HFF-Myc (cell line): ENCODE measurements around the gene LEF1.

ENCODE experiments used
- DNase-seq: peaks from one replicate; pipeline ENCODE4 v3.0.0-alpha.2; 2011; ENCODE audit warnings: low read depth; ENCODE audit errors: extremely low read depth
- H3K4me3 ChIP-seq: replicated peaks from 2 replicates; pipeline ENCODE4 v1.5.1; 2011; ENCODE audit warnings: low read depth, mild to moderate bottlenecking, control low read depth, low read length
- CTCF ChIP-seq: IDR thresholded peaks from 2 replicates; pipeline ENCODE4 v1.5.1; 2012; ENCODE audit warnings: mild to moderate bottlenecking, low read depth, low read length, control low read depth; ENCODE audit errors: missing control alignments

LEF1 gene

GRCh38 chr4:108109111-108109510, 59.6 kb downstream of the LEF1 start:
- H3K4me3 ChIP-seq = no peak overlapping the region
- DNase-seq = no peak
- no peak for TF ChIP-seq CTCF

GRCh38 chr4:108107729-108108382, 60.9 kb downstream of the LEF1 start:
- DNase-seq = no peak
- no peak for TF ChIP-seq CTCF
- H3K4me3 ChIP-seq = no peak overlapping the region

DNA sequence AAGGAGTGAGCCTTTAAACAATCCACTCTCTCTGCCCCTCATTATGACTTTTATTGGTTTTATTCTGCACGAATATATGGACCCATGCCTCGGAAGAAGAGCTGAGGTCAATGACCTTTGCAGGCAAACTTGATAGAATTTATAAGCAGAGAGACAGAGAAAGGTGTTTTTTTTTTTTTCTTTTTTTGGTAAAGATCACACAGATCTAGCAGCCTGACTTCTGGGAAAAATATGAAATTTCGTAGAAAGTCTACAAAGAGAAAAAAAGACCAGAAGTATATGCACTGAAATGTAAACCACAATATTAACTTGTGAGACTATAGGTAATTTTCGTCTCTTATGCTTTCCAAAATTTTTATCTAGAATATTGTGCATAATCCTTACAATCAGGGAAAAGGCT, 61.6 kb downstream of the LEF1 start:
- H3K4me3 ChIP-seq = no peak overlapping the region
- DNase-seq = no peak
- no peak for TF ChIP-seq CTCF

DNA sequence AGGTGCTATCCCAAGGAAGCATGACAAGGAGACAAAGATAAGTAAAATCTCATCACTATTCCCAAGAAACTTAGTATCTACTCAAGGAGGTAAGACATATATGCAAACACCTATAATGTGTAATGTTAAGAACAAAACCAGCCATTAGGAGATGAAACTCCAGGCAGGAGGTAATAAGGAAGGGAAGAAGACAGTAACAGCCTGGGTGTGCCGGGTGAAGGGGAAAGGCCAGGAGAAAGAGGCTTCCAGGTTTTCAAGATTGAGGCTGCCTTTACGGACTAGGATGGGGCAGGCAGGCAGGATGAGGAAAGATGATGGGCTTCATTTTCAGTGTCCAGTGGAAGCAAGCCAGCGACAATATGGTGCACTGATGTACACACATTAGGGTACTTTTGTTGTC, 62.5 kb downstream of the LEF1 start:
- TF ChIP-seq CTCF = no peak
- no peak for DNase-seq
- H3K4me3 ChIP-seq = no peak overlapping the region

DNA sequence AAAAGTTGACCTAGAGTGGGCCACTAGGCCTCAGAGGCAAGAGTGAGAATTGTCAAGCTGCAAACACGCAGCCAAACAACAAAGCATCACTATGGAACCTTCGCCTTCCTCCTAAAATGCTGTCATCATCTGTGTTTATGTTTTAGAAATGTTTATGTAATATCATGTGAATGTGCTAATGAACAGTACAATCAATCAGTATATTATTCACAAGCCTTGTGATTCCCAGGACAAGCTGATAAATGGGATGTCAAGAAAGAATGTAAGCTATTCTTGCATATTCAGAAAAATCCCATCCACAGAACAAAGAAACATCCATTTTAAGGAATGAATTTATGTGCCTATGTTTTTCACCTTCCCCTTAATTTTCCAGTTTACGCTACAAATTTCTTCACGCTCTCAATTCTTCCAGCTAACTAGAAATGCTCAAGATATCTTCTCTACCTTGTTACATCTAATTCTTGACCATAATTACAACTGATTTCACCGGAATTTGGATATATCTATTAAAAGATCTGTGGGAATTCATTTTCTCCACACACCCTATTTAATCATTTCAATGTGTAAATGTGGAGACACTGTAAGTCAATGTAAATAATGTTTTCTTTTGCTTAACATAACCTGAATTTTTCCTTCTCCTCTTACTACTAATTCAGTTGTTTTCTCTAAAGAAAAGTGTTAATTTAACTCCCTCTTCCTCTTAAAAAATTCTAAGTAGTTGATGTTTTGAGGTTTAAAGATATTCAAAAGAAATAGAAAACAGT, 65.5 kb downstream of the LEF1 start:
- DNase-seq = no peak
- H3K4me3 ChIP-seq = no peak overlapping the region
- no peak for TF ChIP-seq CTCF

- no peak overlapping the region for H3K4me3 ChIP-seq
These were observed 67.9 kb downstream of the LEF1 start for GRCh38 chr4:108100827-108101226.

More at GRCh38 chr4:108100827-108101226, 67.9 kb downstream of the LEF1 start:
- no peak for TF ChIP-seq CTCF
- DNase-seq = no peak
